Measurements from ENCODE around the gene DAAM2.

DNA sequence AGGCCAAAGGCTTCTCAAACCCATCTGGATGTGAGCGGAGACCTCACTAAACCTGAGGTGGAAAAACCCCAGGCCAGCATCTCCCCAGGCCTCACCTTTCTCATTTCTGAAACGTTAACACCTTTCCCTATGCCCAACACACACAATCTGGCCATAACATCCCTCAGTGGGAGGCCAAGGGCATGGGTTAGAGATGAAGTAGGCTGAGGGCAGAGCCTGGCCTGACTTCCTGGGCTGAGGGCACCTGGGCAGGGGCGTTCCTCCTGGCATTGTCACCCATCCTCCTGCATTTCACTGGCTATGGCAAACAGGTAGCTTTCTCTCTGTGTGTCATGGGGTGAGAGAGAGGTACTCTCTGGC, 133.7 kb downstream of the DAAM2 start:
- TF ChIP-seq RBBP5 (IDR thresholded peaks at IDR 0.05; ENCODE audit: borderline replicate concordance, low read depth, low read length), result no peak
- TF ChIP-seq POLR2A (IDR thresholded peaks at IDR 0.05; ENCODE audit: control extremely low read depth in 1 of 2, low read depth in 2 of 2, low read length in 2 of 2), result no peak
- TF ChIP-seq CTCF (IDR thresholded peaks at IDR 0.05; ENCODE audit: control extremely low read depth in 1 of 3, insufficient read depth in 1 of 3, low read depth in 1 of 3, low read length in 3 of 3), result no peak
